Stimulated activated CD4-positive, alpha-beta T cell treated with anti-CD3 and anti-CD28 coated beads, TNF-alpha, amount 100 ng/mL, for 1 hour (primary cell): ENCODE results near the gene PRIMPOL.
"Not testable (repeated sequence)": the region's sequence is repeated elsewhere in the genome, so short reads cannot be mapped to it uniquely, and the experiment has no call there.

Experiments used
- DNase-seq, 3 donors: peaks; one replicate each; pipeline ENCODE4 v3.0.0-alpha.2; 2020; ENCODE audit warnings: low read depth in 3 of 3, low spot score in 1 of 3

PRIMPOL gene

GRCh38 chr4:184702114-184702513 is 52.6 kb downstream of the PRIMPOL start:
- DNase-seq = no peak

- DNase-seq = no peak
Observed at GRCh38 chr4:184705692-184706091, 56.2 kb downstream of the PRIMPOL start.

GRCh38 chr4:184706453-184706852 is 56.9 kb downstream of the PRIMPOL start:
- DNase-seq = no peak

- DNase-seq = no peak
Observed at GRCh38 chr4:184712322-184712721, 62.8 kb downstream of the PRIMPOL start.

- no peak for DNase-seq
Observed at GRCh38 chr4:184713887-184714286, 64.3 kb downstream of the PRIMPOL start.

GRCh38 chr4:184715526-184715925 is 66.0 kb downstream of the PRIMPOL start:
- DNase-seq = no peak

GRCh38 chr4:184719407-184719806 is 69.9 kb downstream of the PRIMPOL start:
- no peak for DNase-seq

- no peak for DNase-seq
Observed at GRCh38 chr4:184721254-184721653, 71.7 kb downstream of the PRIMPOL start.

GRCh38 chr4:184722798-184723197 is 73.3 kb downstream of the PRIMPOL start:
- DNase-seq = no peak

- no peak for DNase-seq
Observed at GRCh38 chr4:184727430-184727829, 77.9 kb downstream of the PRIMPOL start.

GRCh38 chr4:184728858-184729257 is 79.3 kb downstream of the PRIMPOL start:
- no peak for DNase-seq

- DNase-seq = no peak
Observed at GRCh38 chr4:184729946-184730345, 80.4 kb downstream of the PRIMPOL start.

- DNase-seq = no peak
Observed at GRCh38 chr4:184731056-184731455, 81.5 kb downstream of the PRIMPOL start.

GRCh38 chr4:184732126-184732525 is 82.6 kb downstream of the PRIMPOL start:
- no peak for DNase-seq

- DNase-seq = peak; percentile 86 to 94 (median 92)
Observed at GRCh38 chr4:184733654-184734524, 84.4 kb downstream of the PRIMPOL start, which contains the start of gene CENPU. Gene CENPU (minus strand): TSS chr4:184734096. CDS start chr4:184734062, 34 bp downstream.

- DNase-seq = no peak
Observed at GRCh38 chr4:184734758-184735157, 85.2 kb downstream of the PRIMPOL start.

GRCh38 chr4:184739575-184739974 is 90.0 kb downstream of the PRIMPOL start:
- not testable (repeated sequence) for DNase-seq

- DNase-seq = no peak
Observed at GRCh38 chr4:184740980-184741391, 91.4 kb downstream of the PRIMPOL start.

- not testable (repeated sequence) for DNase-seq
Observed at GRCh38 chr4:184741651-184742050, 92.1 kb downstream of the PRIMPOL start.

GRCh38 chr4:184743650-184744049 is 94.1 kb downstream of the PRIMPOL start:
- DNase-seq = no peak

GRCh38 chr4:184744236-184744635 is 94.7 kb downstream of the PRIMPOL start:
- DNase-seq = no peak
